Testis (tissue), 2 donors: Measurements from ENCODE around the gene THSD4.

ENCODE experiments used
- CTCF ChIP-seq, 3 experiments: fragments of 450-650 bp in 2 of 3; fragments of 200-600 bp in 1 of 3; sonication (generic) in 1 of 3; IDR thresholded peaks; one replicate each; pipeline ENCODE4 v1.5.1; 2016 to 2019; ENCODE audit warnings: antibody characterized with exemption in 3 of 3, mild to moderate bottlenecking in 2 of 3, moderate library complexity in 1 of 3
- POLR2A ChIP-seq: fragments of 450-650 bp; IDR thresholded peaks from one replicate; pipeline ENCODE4 v1.6.1; 2017; ENCODE audit warnings: antibody characterized with exemption, mild to moderate bottlenecking, moderate library complexity

- TF ChIP-seq POLR2A (no peak), CTCF (IDR thresholded peaks at IDR 0.05) (no peak)
Observed at GRCh38 chr15:71424765-71425164, 309.5 kb downstream of the THSD4 start.
